H1 (cell line): ENCODE data around the gene FXYD5. TPM values are rescaled to one million over a fixed set of nuclear protein-coding genes. Genes with fewer than 3 reads are reported as not detected.

ENCODE experiments used
- CTCF ChIA-PET: fragments of 300-600 bp; sonication (Branson Sonifier 250); formaldehyde crosslinking; loops from one replicate; lab custom pipeline; 2021; ENCODE audit not compliant: partially characterized antibody; lab: Charles Lee
- POLR2A ChIA-PET: fragments of 300-600 bp; sonication (Branson Sonifier 250); formaldehyde crosslinking; loops from one replicate; lab custom pipeline; 2021; ENCODE audit warnings: inconsistent platforms; ENCODE audit not compliant: partially characterized antibody; lab: Charles Lee
- DNase-seq, 2 experiments: peaks; one replicate each; pipeline versions ENCODE4 v3.0.0 to v3.0.0-alpha.2; 2010 to 2022; ENCODE audit warnings: low spot score in 2 of 2, low read depth in 1 of 2, mixed read lengths in 1 of 2
- FAIRE-seq: peaks from 2 replicates; lab custom pipeline; 2011; peaks lifted over from hg19 to GRCh38; lab: Jason Lieb, UNC
- H2AFZ ChIP-seq: 2 replicates; pipeline ENCODE4 v1.8.1; 2012; ENCODE audit warnings: low read length, inconsistent platforms
- H2AK5ac ChIP-seq: 2 replicates; pipeline ENCODE4 v1.6.1; 2013; ENCODE audit warnings: low read depth, low read length
- H2BK120ac ChIP-seq: replicated peaks from 2 replicates; pipeline ENCODE3; 2013; ENCODE audit warnings: low read depth, low read length, inconsistent platforms
- H2BK12ac ChIP-seq: 2 replicates; pipeline ENCODE4 v1.6.1; 2013; ENCODE audit warnings: low read depth, low read length
- H2BK15ac ChIP-seq: 2 replicates; pipeline ENCODE4 v1.6.1; 2013; ENCODE audit warnings: low read length
- H2BK20ac ChIP-seq: 2 replicates; pipeline ENCODE4 v1.6.1; 2013; ENCODE audit warnings: low read length
- H2BK5ac ChIP-seq: 2 replicates; pipeline ENCODE4 v1.6.1; 2013; ENCODE audit warnings: low read depth, low read length
- H3K14ac ChIP-seq: 2 replicates; pipeline ENCODE4 v1.6.1; 2013; ENCODE audit warnings: inconsistent platforms; ENCODE audit not compliant: insufficient read length
- H3K18ac ChIP-seq: 2 replicates; pipeline ENCODE4 v1.6.1; 2013; ENCODE audit warnings: low read length; ENCODE audit errors: extremely low read depth
- H3K23ac ChIP-seq: 2 replicates; pipeline ENCODE4 v1.6.1; 2013; ENCODE audit warnings: inconsistent platforms; ENCODE audit not compliant: insufficient read length
- H3K23me2 ChIP-seq: 2 replicates; pipeline ENCODE4 v1.6.1; 2013; ENCODE audit warnings: low read depth, low read length
- H3K27ac ChIP-seq: 2 replicates; pipeline ENCODE4 v1.6.1; 2011; ENCODE audit warnings: low read depth, low read length, inconsistent platforms
- H3K27me3 ChIP-seq, 4 experiments: replicated peaks in 1 of 4; 1 replicate in 1 of 4; 2 replicates in 3 of 4; pipeline versions ENCODE4 v1.6.1 to v1.8.1; 2011 to 2013; ENCODE audit warnings: low read length in 3 of 4, mild to moderate bottlenecking in 3 of 4, inconsistent platforms in 2 of 4, mixed read lengths in 2 of 4, moderate library complexity in 1 of 4; ENCODE audit not compliant: control insufficient read depth in 3 of 4, insufficient read depth in 3 of 4; ENCODE audit errors: extremely low read depth in 1 of 4
- H3K36me3 ChIP-seq, 4 experiments: 2 replicates each; pipeline versions ENCODE4 v1.6.1 to v1.8.1; 2011 to 2013; ENCODE audit warnings: mild to moderate bottlenecking in 4 of 4, low read length in 3 of 4, moderate library complexity in 2 of 4, control low read depth in 1 of 4, inconsistent platforms in 1 of 4; ENCODE audit not compliant: insufficient read depth in 4 of 4, control insufficient read depth in 2 of 4
- H3K4ac ChIP-seq: replicated peaks from 2 replicates; pipeline ENCODE3; 2013; ENCODE audit warnings: low read length, low read depth, mixed read lengths, inconsistent platforms; ENCODE audit not compliant: insufficient read length
- H3K4me1 ChIP-seq, 4 experiments: replicated peaks in 1 of 4; 1 replicate in 1 of 4; 2 replicates in 3 of 4; pipeline versions ENCODE4 v1.6.1 to v1.8.1; 2011 to 2013; ENCODE audit warnings: low read length in 3 of 4, inconsistent platforms in 2 of 4, mixed read lengths in 1 of 4; ENCODE audit not compliant: insufficient read depth in 4 of 4, control insufficient read depth in 3 of 4
- H3K4me2 ChIP-seq, 2 experiments: 2 replicates each; pipeline versions ENCODE4 v1.6.1 to v1.8.1; 2011 to 2013; ENCODE audit warnings: low read depth in 2 of 2, low read length in 2 of 2, control low read depth in 1 of 2, inconsistent platforms in 1 of 2, mild to moderate bottlenecking in 1 of 2; ENCODE audit not compliant: insufficient read depth in 1 of 2
- H3K4me3 ChIP-seq, 4 experiments: fragments of 200-600, 300-600 bp in 1 of 4; sonication (generic), shearing (Covaris generic), sonication (Bioruptor Twin) in 1 of 4; 2 replicates each; pipeline versions ENCODE4 v1.5.1 to v1.8.1; 2011 to 2016; ENCODE audit warnings: low read length in 4 of 4, low read depth in 3 of 4, control low read depth in 2 of 4, inconsistent platforms in 2 of 4, mild to moderate bottlenecking in 2 of 4, mixed read lengths in 1 of 4, moderate library complexity in 1 of 4; ENCODE audit not compliant: insufficient read depth in 2 of 4; ENCODE audit errors: extremely low read depth in 1 of 4
- H3K56ac ChIP-seq: replicated peaks from 2 replicates; pipeline ENCODE3; 2013; ENCODE audit warnings: low read depth, mild to moderate bottlenecking, mixed read lengths, low read length, inconsistent platforms; ENCODE audit not compliant: insufficient read length
- H3K79me1 ChIP-seq: 2 replicates; pipeline ENCODE4 v1.6.1; 2013; ENCODE audit warnings: low read depth, low read length, control low read depth
- H3K79me2 ChIP-seq, 2 experiments: 2 replicates each; pipeline versions ENCODE4 v1.6.1 to v1.8.1; 2012 to 2013; ENCODE audit warnings: low read length in 2 of 2, mild to moderate bottlenecking in 2 of 2, inconsistent platforms in 1 of 2; ENCODE audit not compliant: insufficient read depth in 2 of 2, control insufficient read depth in 1 of 2
- H3K9ac ChIP-seq, 4 experiments: replicated peaks in 1 of 4; 1 replicate in 1 of 4; 2 replicates in 3 of 4; pipeline versions ENCODE4 v1.6.1 to v1.8.1; 2011 to 2013; ENCODE audit warnings: low read depth in 3 of 4, low read length in 3 of 4, control low read depth in 2 of 4, mild to moderate bottlenecking in 2 of 4, moderate library complexity in 2 of 4, inconsistent platforms in 1 of 4; ENCODE audit errors: extremely low read depth in 1 of 4
- H3K9me3 ChIP-seq, 2 experiments: 2 replicates each; pipeline versions ENCODE4 v1.6.1 to v1.8.1; 2012 to 2013; ENCODE audit warnings: mild to moderate bottlenecking in 2 of 2, moderate library complexity in 2 of 2, control low read depth in 1 of 2, inconsistent platforms in 1 of 2, low read depth in 1 of 2, low read length in 1 of 2, mixed read lengths in 1 of 2; ENCODE audit not compliant: insufficient read depth in 2 of 2
- H4K20me1 ChIP-seq, 2 experiments: replicated peaks in 1 of 2; 2 replicates each; pipeline versions ENCODE3 to v1.8.1; 2011 to 2013; ENCODE audit warnings: inconsistent platforms in 2 of 2, low read length in 2 of 2, mild to moderate bottlenecking in 1 of 2; ENCODE audit not compliant: insufficient read depth in 2 of 2, control insufficient read depth in 1 of 2
- H4K5ac ChIP-seq: 2 replicates; pipeline ENCODE4 v1.6.1; 2013; ENCODE audit warnings: low read length, low read depth, mixed read lengths, inconsistent platforms; ENCODE audit not compliant: insufficient read length
- H4K8ac ChIP-seq: 2 replicates; pipeline ENCODE4 v1.8.0; 2013; ENCODE audit warnings: mild to moderate bottlenecking, moderate library complexity, low read length, inconsistent platforms; ENCODE audit not compliant: insufficient read depth; ENCODE audit errors: extremely low read depth
- H4K91ac ChIP-seq: replicated peaks from 2 replicates; pipeline ENCODE3; 2013; ENCODE audit warnings: low read length, mixed read lengths, inconsistent platforms; ENCODE audit not compliant: insufficient read length
- JUND ChIP-seq: IDR thresholded peaks from 2 replicates; pipeline ENCODE4 v1.6.1; 2011; ENCODE audit warnings: mild to moderate bottlenecking, improper control_type of control experiment, low read length
- NANOG ChIP-seq: IDR thresholded peaks from 2 replicates; pipeline ENCODE4 v1.6.1; 2011; ENCODE audit warnings: low read length, low read depth, mild to moderate bottlenecking, inconsistent platforms; ENCODE audit not compliant: insufficient read depth, poor library complexity, severe bottlenecking
- PHF8 ChIP-seq: fragments of 200-600 bp; sonication (generic); conservative IDR thresholded peaks from 2 replicates; pipeline ENCODE4 v1.7.1; 2012; ENCODE audit warnings: low read depth, mild to moderate bottlenecking, inconsistent platforms, low read length, moderate library complexity
- POLR2AphosphoS5 ChIP-seq: IDR thresholded peaks from 2 replicates; pipeline ENCODE4 v1.6.1; 2011; ENCODE audit warnings: low read depth, low read length
- SIRT6 ChIP-seq: IDR thresholded peaks from one replicate; pipeline ENCODE4 v1.7.1; 2012; ENCODE audit warnings: low read length, inconsistent platforms
- YY1 ChIP-seq: IDR thresholded peaks from 2 replicates; pipeline ENCODE4 v1.6.1; 2011; ENCODE audit warnings: low read depth, mild to moderate bottlenecking, low read length
- WGBS, 2 experiments: shearing (Covaris generic) in 1 of 2; methylation state at CpG; one replicate each; pipeline versions ENCODE4 v1.1.6 to v1.1.7; 2013 to 2015; ENCODE audit warnings: low lambda C conversion rate in 2 of 2, mixed read lengths in 2 of 2, inconsistent platforms in 1 of 2, low coverage in 1 of 2, missing lambda C conversion rate in 1 of 2; ENCODE audit not compliant: insufficient replicate concordance in 2 of 2, insufficient coverage in 1 of 2, insufficient read length in 1 of 2; ENCODE audit errors: extremely low coverage in 1 of 2, missing lambda C conversion rate in 1 of 2; 5-methylcytosine and 5-hydroxymethylcytosine counted together
- polyA plus RNA-seq, 7 experiments: library from polyadenylated mRNA; depleted of rRNA in 3 of 7; stranded (reverse) in 5 of 7; unstranded in 2 of 7; fragments of >200 nt in 5 of 7; fragments of 200-250 nt in 2 of 7; gene quantifications; 1 replicate in 5 of 7; 2 replicates in 1 of 7; 4 replicates in 1 of 7; pipeline versions ENCODE4 v1.2.1 to v1.2.3, GENCODE V29; 2011 to 2013; ENCODE audit warnings: missing spikeins in 2 of 7, mixed read lengths in 2 of 7
- total RNA-seq: library from RNA; stranded (reverse); fragmentation: NEBNext Ultra II Directional; extraction: Animal tissue kit (Norgen Biotek cat#: 25700); gene quantifications from 2 replicates; pipeline ENCODE4 v1.2.1, GENCODE V29; 2021
- TF ChIP-seq, protein P1 (sequence below): IDR thresholded peaks from 2 replicates; pipeline ENCODE4 v1.6.1; 2012; ENCODE audit warnings: low read length, inconsistent platforms

Gene FXYD5
- total and polyA plus RNA-seq, 2 of the 8 experiments (the other 6 are each of a cell fraction or from before 2014, with no cell fraction given) = 99.0 to 191 TPM

DNA sequence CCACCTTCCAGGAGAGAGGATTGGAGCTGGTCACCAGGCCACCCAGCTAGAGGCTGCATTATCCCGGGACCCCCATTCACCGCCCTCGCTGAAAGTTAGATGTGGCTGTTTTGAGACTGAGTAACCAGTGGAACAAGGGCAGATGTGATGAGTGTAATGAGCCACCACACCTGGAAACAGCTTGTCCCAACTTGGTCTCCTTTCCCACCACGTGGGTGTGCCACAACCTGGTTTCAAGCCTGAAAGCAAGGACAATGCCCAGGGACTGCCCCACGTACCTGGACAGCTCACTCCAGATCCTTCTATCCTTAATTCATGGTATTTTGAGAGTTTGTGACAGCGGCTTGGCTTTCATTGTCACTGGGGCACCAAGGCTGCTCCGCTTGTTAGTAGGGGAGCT, 26.7 kb upstream of the FXYD5 start:
- Histone ChIP-seq H3K36me3 (no peaks in the 10 kb centered on the region), H3K9me3 (no peaks in the 10 kb centered on the region), H3K56ac (no peak overlapping the region), H3K4ac (no peak overlapping the region), H3K23ac (no peak overlapping the region), H3K4me3 (no peak overlapping the region), H3K27me3 (no peaks in the 10 kb centered on the region; a peak in 2 of 7 replicates), H2BK20ac (no peak overlapping the region), H2BK5ac (no peak overlapping the region), H3K79me2 (no peaks in the 10 kb centered on the region), H2BK15ac (no peak overlapping the region), H3K79me1 (no peaks in the 10 kb centered on the region), H4K8ac (no peak overlapping the region), H2AFZ (no peak overlapping the region), H3K4me1 (peaks cover 2 to 6% (median 4%) of the 10 kb centered on the region in 4 experiments; a peak in 5 of 7 replicates), H3K18ac (no peak overlapping the region), H3K23me2 (peaks cover 4% of the 10 kb centered on the region), H3K14ac (no peak overlapping the region), H2BK120ac (no peak overlapping the region), H2BK12ac (no peak overlapping the region), H4K91ac (no peak overlapping the region), H3K4me2 (no peak overlapping the region), H4K5ac (no peak overlapping the region), H2AK5ac (no peak overlapping the region), H3K9ac (no peak overlapping the region), H4K20me1 (no peaks in the 10 kb centered on the region), H3K27ac (no peak overlapping the region)
- DNase-seq (no peak), FAIRE-seq (no peak)
- WGBS, 2 experiments = 76% methylated on average over 7 of the region's 7 CpGs; no CpG with 5 or more reads in 1 of the 2 experiments
- CTCF ChIA-PET = interaction anchor here (0.6 to 3.1 kb wide), 12 partner anchors 9 to 457 kb away, joined by 3 to 22 read pairs (median 4); partner anchors contain the start of genes FXYD1, FXYD5, FXYD7 and LGI4
- POLR2A ChIA-PET = interaction anchor here (1.0 to 1.6 kb wide), 4 partner anchors 8 to 44 kb away, joined by 3 to 4 read pairs (median 4); partner anchors contain the start of gene LGI4
- TF ChIP-seq YY1 (no peak), JUND (no peak), SIRT6 (no peak), NANOG (no peak), PHF8 (no peak), POLR2AphosphoS5 (no peak)
- TF ChIP-seq, protein P1, sequence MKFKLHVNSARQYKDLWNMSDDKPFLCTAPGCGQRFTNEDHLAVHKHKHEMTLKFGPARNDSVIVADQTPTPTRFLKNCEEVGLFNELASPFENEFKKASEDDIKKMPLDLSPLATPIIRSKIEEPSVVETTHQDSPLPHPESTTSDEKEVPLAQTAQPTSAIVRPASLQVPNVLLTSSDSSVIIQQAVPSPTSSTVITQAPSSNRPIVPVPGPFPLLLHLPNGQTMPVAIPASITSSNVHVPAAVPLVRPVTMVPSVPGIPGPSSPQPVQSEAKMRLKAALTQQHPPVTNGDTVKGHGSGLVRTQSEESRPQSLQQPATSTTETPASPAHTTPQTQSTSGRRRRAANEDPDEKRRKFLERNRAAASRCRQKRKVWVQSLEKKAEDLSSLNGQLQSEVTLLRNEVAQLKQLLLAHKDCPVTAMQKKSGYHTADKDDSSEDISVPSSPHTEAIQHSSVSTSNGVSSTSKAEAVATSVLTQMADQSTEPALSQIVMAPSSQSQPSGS = no peak
